NCI-H748 treated with DMSO at 0.1 percent for 48 hours (cell line): ENCODE measurements around the gene CTU1.

Experiments used
- DNase-seq: peaks from one replicate; lab custom pipeline; 2025; lab: John Stamatoyannopoulos, UW

CTU1 gene

GRCh38 chr19:51131780-51132680 is 23.8 kb upstream of the CTU1 start:
- DNase-seq: no peak

- no peak for DNase-seq
Observed at GRCh38 chr19:51129716-51130115, 21.5 kb upstream of the CTU1 start.

DNA sequence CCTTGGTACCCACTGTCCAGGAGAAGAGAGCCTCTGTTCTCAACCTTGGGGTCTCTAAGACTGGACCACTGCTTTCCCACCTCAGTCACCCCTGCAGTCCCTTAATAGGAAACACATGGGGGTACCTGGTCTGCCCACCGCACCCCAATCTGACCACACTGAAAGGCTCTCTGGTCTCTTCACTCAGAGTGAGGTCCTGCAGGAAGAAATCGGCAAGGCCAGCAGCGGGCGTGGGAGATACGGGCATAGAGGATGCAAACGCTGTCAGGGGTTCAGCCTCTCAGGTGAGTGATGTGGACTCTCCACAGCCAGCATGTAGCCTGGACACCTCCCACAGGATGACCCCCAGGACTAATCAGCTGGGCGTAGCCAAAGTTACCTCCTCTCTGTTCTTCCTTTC is 20.0 kb upstream of the CTU1 start:
- no peak for DNase-seq

GRCh38 chr19:51127755-51128154 is 19.5 kb upstream of the CTU1 start:
- no peak for DNase-seq

- DNase-seq: no peak
Observed at GRCh38 chr19:51127032-51127431, 18.8 kb upstream of the CTU1 start.

- DNase-seq: no peak
Observed at GRCh38 chr19:51125421-51126075, 17.3 kb upstream of the CTU1 start.

DNA sequence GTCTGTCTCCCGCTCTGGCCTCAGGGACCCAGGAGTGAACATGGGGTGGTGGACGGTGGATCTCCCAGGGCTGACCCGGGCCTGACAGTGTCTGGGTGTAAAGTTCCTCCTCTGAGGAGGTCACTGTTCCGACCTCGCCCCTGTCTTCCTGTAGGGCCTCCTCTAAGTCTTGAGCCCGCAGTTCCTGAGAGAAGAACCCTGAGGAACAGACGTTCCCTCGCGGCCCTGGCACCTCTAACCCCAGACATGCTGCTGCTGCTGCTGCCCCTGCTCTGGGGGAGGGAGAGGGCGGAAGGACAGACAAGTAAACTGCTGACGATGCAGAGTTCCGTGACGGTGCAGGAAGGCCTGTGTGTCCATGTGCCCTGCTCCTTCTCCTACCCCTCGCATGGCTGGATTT is 16.5 kb upstream of the CTU1 start, which contains the start of gene SIGLEC9:
TSS of gene SIGLEC9 (plus strand) at position 178 of the 400 bp plus-strand sequence. CDS start at position 247, 69 bp downstream.
- DNase-seq: no peak

DNA sequence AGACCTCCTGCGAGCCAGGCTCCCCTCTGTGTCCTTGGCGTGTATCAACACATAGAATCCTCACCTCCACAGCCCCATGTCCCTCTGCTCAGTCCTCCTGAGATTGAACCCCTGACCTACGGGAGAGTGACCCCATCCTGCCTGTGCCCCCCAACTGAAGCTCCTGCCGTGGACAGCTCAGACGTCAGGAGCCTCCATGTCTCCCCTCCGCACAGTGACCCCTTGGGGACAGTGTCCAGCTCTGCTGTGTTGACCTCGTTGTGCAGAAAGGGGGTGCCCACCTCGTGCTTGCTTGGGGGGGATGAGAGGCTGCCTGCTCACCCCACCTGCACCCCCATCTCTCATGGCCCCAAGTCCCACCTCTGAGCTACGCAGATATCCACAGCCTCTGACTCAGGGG is 16.0 kb upstream of the CTU1 start:
- no peak for DNase-seq

DNA sequence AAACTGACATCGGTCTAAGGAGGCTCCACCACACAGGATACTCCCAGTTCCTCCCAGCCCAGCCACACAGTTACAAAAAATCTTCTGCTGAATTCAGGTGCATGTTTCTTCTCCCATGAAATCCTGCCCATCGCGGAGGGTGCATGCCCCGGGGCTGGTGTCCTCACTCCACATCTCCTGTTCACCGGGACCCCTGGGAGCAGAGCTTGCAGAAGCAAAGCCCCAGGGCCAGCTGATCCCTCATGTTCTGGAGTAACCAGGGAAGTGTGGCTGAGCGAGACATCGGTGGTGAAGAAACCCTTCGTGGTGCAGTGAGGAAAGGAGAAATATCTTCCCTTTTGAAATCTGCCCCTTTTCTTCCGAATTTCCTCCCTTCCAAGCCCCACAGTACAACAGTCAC is 15.6 kb upstream of the CTU1 start:
- no peak for DNase-seq

DNA sequence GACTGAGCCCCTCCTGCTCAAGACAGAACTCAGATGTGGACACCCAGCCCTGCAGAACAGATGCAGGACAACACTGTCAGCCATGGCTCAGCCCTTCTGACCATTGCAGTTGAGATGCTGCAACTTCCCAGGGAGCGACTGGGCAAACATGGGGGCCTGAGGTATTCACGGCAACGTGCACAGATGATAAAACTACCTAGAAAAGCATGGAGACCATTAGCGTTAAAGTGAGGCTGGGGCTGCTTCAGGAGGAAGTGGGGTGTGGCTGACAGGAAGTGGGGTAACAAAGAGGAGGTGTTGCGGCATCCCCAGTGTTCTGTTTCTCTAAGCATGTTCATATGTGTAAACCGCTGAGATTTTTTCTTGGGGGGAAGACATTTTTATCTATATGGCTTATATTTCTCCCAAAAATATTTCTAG is 15.2 kb upstream of the CTU1 start:
- DNase-seq: no peak

GRCh38 chr19:51122112-51122981 is 14.1 kb upstream of the CTU1 start:
- DNase-seq: no peak

GRCh38 chr19:51121257-51121656 is 13.0 kb upstream of the CTU1 start:
- no peak for DNase-seq

DNA sequence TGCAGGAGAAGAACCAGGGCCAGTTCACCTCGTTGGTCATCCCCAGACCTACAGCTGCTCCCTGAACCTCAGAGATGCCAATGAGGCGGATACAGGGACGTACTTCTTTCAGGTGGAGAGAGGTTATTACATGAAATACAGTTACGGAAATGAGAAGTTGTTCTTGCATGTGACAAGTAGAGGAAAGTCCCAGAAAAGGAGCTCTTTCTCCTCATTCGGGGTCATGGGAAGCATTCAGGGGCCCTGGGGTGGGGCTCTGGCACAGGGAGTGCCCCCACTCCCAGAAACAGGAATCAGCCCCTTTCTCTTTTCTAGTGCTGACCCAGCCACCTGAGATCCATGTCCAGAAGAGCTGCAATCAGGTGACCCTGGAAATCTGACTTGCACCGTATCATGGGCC is 12.0 kb upstream of the CTU1 start:
- DNase-seq: no peak

DNA sequence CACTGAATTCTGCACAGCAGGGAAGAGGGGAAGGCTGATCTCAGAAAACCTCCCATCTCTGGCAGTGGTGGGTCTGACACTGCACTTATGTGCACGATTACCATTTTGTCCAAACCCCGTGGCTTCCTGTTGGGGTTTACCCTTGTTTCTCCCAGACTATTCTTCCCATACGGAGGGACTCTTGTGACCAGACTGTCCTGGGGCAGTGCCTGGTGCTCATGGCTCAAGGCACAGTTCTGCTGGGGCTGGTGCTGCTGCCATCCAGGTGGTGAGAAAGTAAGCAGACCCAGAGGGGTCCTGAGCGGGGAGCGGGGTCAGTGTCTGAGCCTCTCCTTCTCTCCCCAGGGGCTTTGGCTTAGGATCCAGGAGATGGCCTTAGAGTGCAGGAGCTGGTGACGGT is 11.4 kb upstream of the CTU1 start:
- no peak for DNase-seq

DNA sequence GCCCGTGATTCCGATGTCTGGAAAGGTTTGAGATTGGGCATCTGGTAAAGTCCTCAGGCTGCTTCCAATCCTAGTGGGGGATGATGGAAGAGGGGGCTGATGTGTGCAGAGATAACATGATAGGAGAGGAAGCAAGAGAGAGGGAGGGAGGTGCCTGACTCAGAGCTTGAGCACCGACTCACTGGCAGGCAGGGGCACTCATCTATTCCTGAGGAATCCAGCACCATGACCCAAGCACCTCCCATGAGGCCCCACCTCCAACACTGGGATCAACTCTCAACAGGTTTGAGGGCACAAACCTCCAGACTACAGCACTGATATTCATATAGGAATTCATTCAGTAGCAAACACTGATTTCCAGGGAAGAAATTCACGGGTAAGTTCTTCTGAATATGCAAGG is 10.9 kb upstream of the CTU1 start:
- no peak for DNase-seq

DNA sequence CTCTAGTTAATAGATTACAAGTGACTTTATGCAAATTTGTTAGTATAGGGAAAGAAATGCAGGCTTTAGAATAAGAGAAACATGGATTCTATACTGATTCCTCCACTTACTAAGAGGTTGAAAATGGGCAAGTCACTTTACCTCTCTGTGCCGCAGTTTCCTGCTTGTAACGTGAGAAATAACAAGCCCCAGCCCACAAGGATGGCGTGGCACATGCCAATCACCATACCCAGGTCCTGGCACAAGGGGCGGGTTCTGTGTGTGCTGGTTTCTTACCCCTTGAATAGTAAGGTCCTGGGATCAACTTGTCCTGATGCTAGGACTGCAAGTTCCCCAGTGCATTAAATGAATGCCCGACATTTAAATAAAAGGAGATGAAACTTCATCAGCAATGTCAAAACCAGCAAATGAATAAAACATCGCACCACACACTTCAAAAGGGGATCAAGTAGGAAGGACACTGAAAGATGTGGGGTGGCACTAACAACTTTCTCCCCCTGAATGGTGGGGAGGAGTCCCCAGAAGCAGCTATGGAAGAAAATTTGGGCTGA is 8.6 kb upstream of the CTU1 start:
- no peak for DNase-seq

GRCh38 chr19:51114087-51114729 is 6.0 kb upstream of the CTU1 start:
- DNase-seq: no peak

- DNase-seq: no peak
Observed at GRCh38 chr19:51111606-51112005, 3.4 kb upstream of the CTU1 start.

DNA sequence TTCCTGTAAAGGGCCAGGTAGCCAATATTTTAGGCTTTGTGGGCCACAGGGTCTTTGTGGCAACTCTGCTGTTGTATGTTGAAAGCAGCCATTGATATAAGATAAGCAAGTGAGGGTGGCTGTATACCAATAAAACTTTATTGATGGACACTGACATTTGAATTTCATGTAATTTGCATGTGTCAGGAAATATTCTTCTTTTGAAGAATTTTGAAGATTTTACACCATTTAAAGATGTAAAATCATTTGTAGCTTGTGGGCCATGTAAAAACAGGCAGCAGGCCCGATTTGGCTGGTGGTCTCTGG is 2.4 kb upstream of the CTU1 start:
- no peak for DNase-seq

GRCh38 chr19:51108805-51109146 is 567 bp upstream of the CTU1 start:
- DNase-seq: no peak

- DNase-seq: no peak
Observed at GRCh38 chr19:51107406-51108065, 673 bp downstream of the CTU1 start.
